K562 (cell line): ENCODE measurements around the gene COG4. TPM values are rescaled to one million over a fixed set of nuclear protein-coding genes. Genes with fewer than 3 reads are reported as not detected.
A peak's percentile ranks its signal among the peaks of the same experiment; 100 is the strongest.

Source experiments
- ARID1B ChIP-seq: fragments of 450-650 bp; IDR thresholded peaks from 2 replicates; pipeline ENCODE4 v1.6.1; 2016; ENCODE audit warnings: antibody characterized with exemption, mild to moderate bottlenecking, inconsistent platforms
- BACH1 ChIP-seq: fragments of 200-800 bp; sonication (Bioruptor generic); IDR thresholded peaks from 2 replicates; pipeline ENCODE4 v1.6.1; 2016; ENCODE audit warnings: missing genetic modification characterization, missing compliant biosample characterization
- BMI1 ChIP-seq: fragments of 150-350 bp; IDR thresholded peaks from 2 replicates; pipeline ENCODE4 v1.6.1; 2014; ENCODE audit warnings: low read length
- CBX5 ChIP-seq: IDR thresholded peaks from 2 replicates; pipeline ENCODE4 v1.6.1; 2014; ENCODE audit warnings: low read depth, borderline replicate concordance
- CHD1 ChIP-seq: fragments of 200-600 bp; sonication (generic); IDR thresholded peaks from one replicate; pipeline ENCODE4 v1.6.1; 2012; ENCODE audit warnings: mild to moderate bottlenecking, moderate library complexity, low read length, inconsistent platforms
- CREM ChIP-seq: IDR thresholded peaks from 2 replicates; pipeline ENCODE4 v1.6.1; 2014; ENCODE audit warnings: antibody characterized with exemption, low read depth
- EGR1 ChIP-seq: fragments of 450-650 bp; conservative IDR thresholded peaks from 2 replicates; pipeline ENCODE4 v1.6.1; 2017; ENCODE audit warnings: mild to moderate bottlenecking
- EWSR1 ChIP-seq: fragments of 450-650 bp; IDR thresholded peaks from 2 replicates; pipeline ENCODE4 v1.6.1; 2018; ENCODE audit warnings: borderline replicate concordance, mild to moderate bottlenecking, low read depth, moderate library complexity; ENCODE audit not compliant: partially characterized antibody
- KLF16 ChIP-seq: IDR thresholded peaks from 2 replicates; pipeline ENCODE4 v1.6.1; 2016; ENCODE audit warnings: antibody characterized with exemption
- MCM3 ChIP-seq: fragments of 450-650 bp; IDR thresholded peaks from 2 replicates; pipeline ENCODE4 v1.6.1; 2016
- NFE2 ChIP-seq: IDR thresholded peaks from 2 replicates; pipeline ENCODE4 v1.6.1; 2014; ENCODE audit warnings: antibody characterized with exemption, low read depth
- NFIX ChIP-seq: fragments of 250-450 bp; sonication (Bioruptor Pico); IDR thresholded peaks from 2 replicates; pipeline ENCODE4 v1.4.0; 2020; ENCODE audit warnings: low read depth, mild to moderate bottlenecking, moderate library complexity
- NUFIP1 ChIP-seq: fragments of 450-650 bp; IDR thresholded peaks from 2 replicates; pipeline ENCODE4 v1.6.1; 2018; ENCODE audit not compliant: partially characterized antibody
- PCBP1 ChIP-seq: fragments of 200-400 bp; formaldehyde crosslinking; IDR thresholded peaks from 2 replicates; pipeline ENCODE4 v1.6.1; 2018; ENCODE audit warnings: mild to moderate bottlenecking, low read depth, low read length; ENCODE audit not compliant: poor library complexity, severe bottlenecking
- RBM15 ChIP-seq: fragments of 200-400 bp; formaldehyde crosslinking; IDR thresholded peaks from 2 replicates; pipeline ENCODE4 v1.6.1; 2018; ENCODE audit warnings: mild to moderate bottlenecking, low read length, moderate library complexity; ENCODE audit not compliant: insufficient read depth
- SRSF3 ChIP-seq: fragments of 200-400 bp; formaldehyde crosslinking; IDR thresholded peaks from 2 replicates; pipeline ENCODE4 v1.6.1; 2016; ENCODE audit warnings: mild to moderate bottlenecking, low read length, moderate library complexity; ENCODE audit not compliant: insufficient read depth
- TAF7 ChIP-seq: fragments of 450-650 bp; IDR thresholded peaks from 2 replicates; pipeline ENCODE4 v1.6.1; 2016; ENCODE audit warnings: missing genetic modification characterization, missing compliant biosample characterization
- TCF7L2 ChIP-seq: fragments of 150-350 bp; IDR thresholded peaks from 2 replicates; pipeline ENCODE4 v1.6.1; 2016; ENCODE audit warnings: low read depth, mild to moderate bottlenecking, low read length, moderate library complexity
- TRIM24 ChIP-seq, 2 experiments: fragments of 450-650 bp; IDR thresholded peaks; 2 replicates each; pipeline ENCODE4 v1.6.1; 2016
- ZNF57 ChIP-seq: fragments of 450-650 bp; formaldehyde crosslinking; IDR thresholded peaks from 2 replicates; pipeline ENCODE4 v1.4.0; 2020; ENCODE audit warnings: mild to moderate bottlenecking, moderate library complexity
- ZNF668 ChIP-seq: fragments of 250-450 bp; sonication (Bioruptor Pico); IDR thresholded peaks from 2 replicates; pipeline ENCODE4 v1.8.0; 2022; ENCODE audit warnings: mild to moderate bottlenecking, inconsistent platforms
- polyA plus RNA-seq, 8 experiments: library from polyadenylated mRNA; depleted of rRNA in 4 of 8; stranded (reverse) in 5 of 8; unstranded in 3 of 8; fragments of >200 nt; fragmentation: Nextera tagmentation in 2 of 8; fragmentation: Illumina TruSeq in 1 of 8; extraction: Ambion mirVana in 2 of 8; extraction: Trizol in 1 of 8; gene quantifications; 2 replicates each; pipeline versions ENCODE4 v1.2.1 to v1.2.3, GENCODE V29; 2011 to 2014; ENCODE audit warnings: inconsistent platforms in 1 of 8, missing spikeins in 1 of 8
- total RNA-seq, 7 experiments: library from RNA; depleted of rRNA in 6 of 7; stranded (reverse); fragments of >200 nt in 6 of 7; fragmentation: Illumina TruSeq in 2 of 7; extraction: Trizol in 2 of 7; gene quantifications; 2 replicates each; pipeline versions ENCODE4 v1.2.1 to v1.2.3, GENCODE V29; 2011 to 2021; ENCODE audit warnings: low replicate concordance in 1 of 7
- TF ChIP-seq, protein P1 (sequence below): sonication (generic); formaldehyde crosslinking; IDR thresholded peaks from 2 replicates; pipeline ENCODE4 v1.8.0; 2022; ENCODE audit warnings: mild to moderate bottlenecking, missing genetic modification reagents, borderline replicate concordance
- TF ChIP-seq, protein P2 (sequence below), 3 experiments: fragments of 200-800 bp in 1 of 3; sonication (Bioruptor generic) in 1 of 3; sonication (generic) in 1 of 3; formaldehyde crosslinking in 1 of 3; IDR thresholded peaks; 2 replicates each; pipeline versions ENCODE4 v1.6.1 to v1.8.0; 2016 to 2022; ENCODE audit warnings: mild to moderate bottlenecking in 2 of 3, missing compliant biosample characterization in 2 of 3, missing genetic modification characterization in 2 of 3, missing genetic modification reagents in 1 of 3
- TF ChIP-seq, protein P3 (sequence below): fragments of 450-650 bp; IDR thresholded peaks from 2 replicates; pipeline ENCODE4 v1.6.1; 2016; ENCODE audit warnings: mild to moderate bottlenecking

Gene COG4
- total and polyA plus RNA-seq, 9 of the 15 experiments (the other 6 are each of a cell fraction or from before 2014, with no cell fraction given): 13.7 to 73.9 (median 44.2) TPM

DNA sequence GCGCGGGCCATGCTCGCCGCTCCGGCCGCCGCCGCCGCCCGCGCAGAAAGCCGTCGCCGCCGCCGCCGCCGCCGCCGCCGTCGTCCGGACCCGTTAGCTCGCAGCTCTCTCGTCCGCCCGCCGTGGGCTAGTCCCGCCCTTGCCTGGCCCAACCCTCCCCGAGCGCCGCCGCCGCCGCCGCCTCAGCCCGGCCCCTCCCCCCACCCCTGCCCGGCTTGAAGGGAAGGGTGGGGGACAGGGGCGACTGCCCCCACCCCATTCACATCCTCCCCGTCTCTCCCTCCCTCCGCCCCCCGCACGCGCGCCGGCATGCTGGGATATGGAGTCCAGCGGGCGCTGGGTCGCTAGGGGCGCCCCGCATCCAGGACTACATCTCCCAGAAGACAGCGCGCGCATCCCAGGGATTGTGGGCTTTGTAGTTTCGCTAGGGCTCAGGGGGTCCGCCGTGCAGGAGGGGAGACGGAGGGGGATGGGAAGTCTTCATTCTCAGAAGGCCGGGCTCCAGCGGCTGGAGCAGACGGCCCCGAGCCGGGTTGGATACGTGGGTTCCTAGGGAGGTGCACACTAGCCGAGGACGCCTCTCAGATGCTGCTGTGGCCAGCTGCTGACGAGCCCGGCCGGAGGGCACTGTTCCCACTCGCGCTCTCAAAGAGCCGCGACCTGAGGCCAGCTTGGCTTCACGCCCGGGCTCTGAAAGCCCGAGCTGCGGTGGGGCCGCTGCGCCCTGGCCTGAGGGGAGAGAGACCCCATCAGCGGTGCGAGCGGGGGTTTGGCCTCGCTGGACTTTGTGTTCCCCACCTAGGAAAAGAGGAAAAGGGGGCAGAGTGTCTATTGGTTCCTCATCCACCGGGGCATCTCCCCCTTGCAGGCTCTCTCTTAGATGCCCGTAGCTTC is 84.1 kb downstream of the COG4 start, which contains the start of gene ST3GAL2 (continued):
- TF ChIP-seq, protein P1, sequence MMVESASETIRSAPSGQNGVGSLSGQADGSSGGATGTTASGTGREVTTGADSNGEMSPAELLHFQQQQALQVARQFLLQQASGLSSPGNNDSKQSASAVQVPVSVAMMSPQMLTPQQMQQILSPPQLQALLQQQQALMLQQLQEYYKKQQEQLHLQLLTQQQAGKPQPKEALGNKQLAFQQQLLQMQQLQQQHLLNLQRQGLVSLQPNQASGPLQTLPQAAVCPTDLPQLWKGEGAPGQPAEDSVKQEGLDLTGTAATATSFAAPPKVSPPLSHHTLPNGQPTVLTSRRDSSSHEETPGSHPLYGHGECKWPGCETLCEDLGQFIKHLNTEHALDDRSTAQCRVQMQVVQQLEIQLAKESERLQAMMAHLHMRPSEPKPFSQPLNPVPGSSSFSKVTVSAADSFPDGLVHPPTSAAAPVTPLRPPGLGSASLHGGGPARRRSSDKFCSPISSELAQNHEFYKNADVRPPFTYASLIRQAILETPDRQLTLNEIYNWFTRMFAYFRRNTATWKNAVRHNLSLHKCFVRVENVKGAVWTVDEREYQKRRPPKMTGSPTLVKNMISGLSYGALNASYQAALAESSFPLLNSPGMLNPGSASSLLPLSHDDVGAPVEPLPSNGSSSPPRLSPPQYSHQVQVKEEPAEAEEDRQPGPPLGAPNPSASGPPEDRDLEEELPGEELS (CRISPR knock-in tag): no peak
- TF ChIP-seq, protein P2, sequence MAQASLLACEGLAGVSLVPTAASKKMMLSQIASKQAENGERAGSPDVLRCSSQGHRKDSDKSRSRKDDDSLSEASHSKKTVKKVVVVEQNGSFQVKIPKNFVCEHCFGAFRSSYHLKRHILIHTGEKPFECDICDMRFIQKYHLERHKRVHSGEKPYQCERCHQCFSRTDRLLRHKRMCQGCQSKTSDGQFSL (CRISPR knock-in tag; IDR thresholded peaks at IDR 0.05): peak; percentile 83
- TF ChIP-seq, protein P2 (tag; IDR thresholded peaks at IDR 0.05): peak in 1 of 2 experiments; percentile 65; a peak in 2 of 4 replicates
- TF ChIP-seq PCBP1 (peak; percentile 89), NUFIP1 (no peak), ZNF668 (no peak), EGR1 (peak; percentile 89), CREM (peak; percentile 92), RBM15 (no peak), EWSR1 (no peak), TRIM24 (IDR thresholded peaks at IDR 0.05) (no peak), KLF16 (no peak), MCM3 (no peak), BACH1 (tag) (peak; percentile 93), NFE2 (no peak), ARID1B (no peak), BMI1 (no peak), SRSF3 (no peak), CHD1 (no peak), TCF7L2 (no peak), ZNF57 (CRISPR knock-in tag) (no peak), TAF7 (no peak), CBX5 (no peak), NFIX (CRISPR knock-in tag) (no peak)
- TF ChIP-seq, protein P3, sequence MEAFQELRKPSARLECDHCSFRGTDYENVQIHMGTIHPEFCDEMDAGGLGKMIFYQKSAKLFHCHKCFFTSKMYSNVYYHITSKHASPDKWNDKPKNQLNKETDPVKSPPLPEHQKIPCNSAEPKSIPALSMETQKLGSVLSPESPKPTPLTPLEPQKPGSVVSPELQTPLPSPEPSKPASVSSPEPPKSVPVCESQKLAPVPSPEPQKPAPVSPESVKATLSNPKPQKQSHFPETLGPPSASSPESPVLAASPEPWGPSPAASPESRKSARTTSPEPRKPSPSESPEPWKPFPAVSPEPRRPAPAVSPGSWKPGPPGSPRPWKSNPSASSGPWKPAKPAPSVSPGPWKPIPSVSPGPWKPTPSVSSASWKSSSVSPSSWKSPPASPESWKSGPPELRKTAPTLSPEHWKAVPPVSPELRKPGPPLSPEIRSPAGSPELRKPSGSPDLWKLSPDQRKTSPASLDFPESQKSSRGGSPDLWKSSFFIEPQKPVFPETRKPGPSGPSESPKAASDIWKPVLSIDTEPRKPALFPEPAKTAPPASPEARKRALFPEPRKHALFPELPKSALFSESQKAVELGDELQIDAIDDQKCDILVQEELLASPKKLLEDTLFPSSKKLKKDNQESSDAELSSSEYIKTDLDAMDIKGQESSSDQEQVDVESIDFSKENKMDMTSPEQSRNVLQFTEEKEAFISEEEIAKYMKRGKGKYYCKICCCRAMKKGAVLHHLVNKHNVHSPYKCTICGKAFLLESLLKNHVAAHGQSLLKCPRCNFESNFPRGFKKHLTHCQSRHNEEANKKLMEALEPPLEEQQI: no peak
